Liver (tissue), 3 donors: Measurements from ENCODE around the gene ADM5.
A peak's percentile ranks its signal among the peaks of the same experiment; 100 is the strongest.

Experiments
- GABPA ChIP-seq, 2 donors: IDR thresholded peaks in 1 of 2; conservative IDR thresholded peaks in 1 of 2; 2 replicates each; pipeline ENCODE4 v1.6.1; 2016; ENCODE audit warnings: antibody characterized with exemption in 2 of 2, mild to moderate bottlenecking in 1 of 2, moderate library complexity in 1 of 2
- JUND ChIP-seq, 2 donors: IDR thresholded peaks; 2 replicates each; pipeline ENCODE4 v1.6.1; 2016; ENCODE audit warnings: antibody characterized with exemption in 2 of 2
- RAD21 ChIP-seq, 2 donors: IDR thresholded peaks; 2 replicates each; pipeline ENCODE4 v1.6.1; 2016; ENCODE audit warnings: antibody characterized with exemption in 2 of 2, mild to moderate bottlenecking in 2 of 2
- RXRA ChIP-seq, 2 donors: IDR thresholded peaks; 2 replicates each; pipeline ENCODE4 v1.6.1; 2017 to 2018; ENCODE audit warnings: antibody characterized with exemption in 2 of 2, mild to moderate bottlenecking in 1 of 2
- TAF1 ChIP-seq: conservative IDR thresholded peaks from 2 replicates; pipeline ENCODE4 v1.6.1; 2016; ENCODE audit warnings: antibody characterized with exemption, mild to moderate bottlenecking
- TF ChIP-seq, protein P1 (sequence below): fragments of 150-350 bp; IDR thresholded peaks from 2 replicates; pipeline ENCODE4 v1.5.1; 2017; ENCODE audit warnings: improper control_type of control experiment, low read depth, low read length; ENCODE audit not compliant: missing input control
- TF ChIP-seq, protein P2 (sequence below): IDR thresholded peaks from 2 replicates; pipeline ENCODE4 v1.6.1; 2016; ENCODE audit warnings: antibody characterized with exemption, mild to moderate bottlenecking
- donor health status: healthy.
- donor health status: healthy.

DNA sequence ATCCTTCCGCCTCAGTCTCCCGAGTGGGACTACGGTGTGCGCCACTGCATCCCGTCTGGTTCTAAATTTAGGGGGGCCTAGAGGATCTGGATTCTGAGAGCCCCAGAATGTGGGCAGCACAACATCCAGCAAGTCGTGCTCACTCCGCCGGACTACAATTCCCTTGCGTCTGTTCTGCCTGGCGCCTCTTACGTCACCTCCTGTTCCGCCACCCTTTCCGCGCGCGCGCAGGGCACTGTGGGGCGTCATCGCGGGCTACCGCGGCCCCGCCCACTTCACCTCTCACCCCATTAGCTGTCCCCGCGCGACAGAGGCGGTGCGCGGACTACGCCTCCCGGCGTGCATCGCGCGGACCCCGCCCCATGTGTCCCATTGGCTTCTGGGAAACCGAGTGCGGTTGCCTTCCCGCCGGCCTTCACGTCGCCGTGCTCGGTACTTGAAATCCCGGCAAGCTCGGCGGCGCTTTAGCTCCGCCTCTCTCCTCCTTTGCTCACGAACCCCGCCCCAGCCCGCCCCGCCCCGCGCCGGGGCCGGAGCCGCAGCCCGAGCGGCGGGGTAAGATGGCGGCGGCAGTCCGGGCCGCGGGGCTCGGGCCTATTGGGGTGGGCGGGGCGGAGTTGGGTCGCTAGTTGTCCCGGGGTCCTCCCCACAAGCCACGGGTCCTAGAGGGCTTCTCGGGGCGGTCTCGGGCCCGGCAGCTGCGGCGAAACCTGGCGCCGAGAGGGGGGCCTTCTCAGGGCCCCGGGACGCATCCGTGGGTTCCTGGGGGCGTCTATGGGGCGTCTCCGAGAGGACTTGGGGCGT, 47.5 kb upstream of the ADM5 start, which contains the start of gene SCAF1:
- TF ChIP-seq RXRA (IDR thresholded peaks at IDR 0.05): peak; percentile 77 to 82
- TF ChIP-seq RAD21 (IDR thresholded peaks at IDR 0.05): peak in 1 of 2 donors; percentile 25
- TF ChIP-seq JUND (IDR thresholded peaks at IDR 0.05): peak; percentile 84 to 89
- TF ChIP-seq, protein P1, sequence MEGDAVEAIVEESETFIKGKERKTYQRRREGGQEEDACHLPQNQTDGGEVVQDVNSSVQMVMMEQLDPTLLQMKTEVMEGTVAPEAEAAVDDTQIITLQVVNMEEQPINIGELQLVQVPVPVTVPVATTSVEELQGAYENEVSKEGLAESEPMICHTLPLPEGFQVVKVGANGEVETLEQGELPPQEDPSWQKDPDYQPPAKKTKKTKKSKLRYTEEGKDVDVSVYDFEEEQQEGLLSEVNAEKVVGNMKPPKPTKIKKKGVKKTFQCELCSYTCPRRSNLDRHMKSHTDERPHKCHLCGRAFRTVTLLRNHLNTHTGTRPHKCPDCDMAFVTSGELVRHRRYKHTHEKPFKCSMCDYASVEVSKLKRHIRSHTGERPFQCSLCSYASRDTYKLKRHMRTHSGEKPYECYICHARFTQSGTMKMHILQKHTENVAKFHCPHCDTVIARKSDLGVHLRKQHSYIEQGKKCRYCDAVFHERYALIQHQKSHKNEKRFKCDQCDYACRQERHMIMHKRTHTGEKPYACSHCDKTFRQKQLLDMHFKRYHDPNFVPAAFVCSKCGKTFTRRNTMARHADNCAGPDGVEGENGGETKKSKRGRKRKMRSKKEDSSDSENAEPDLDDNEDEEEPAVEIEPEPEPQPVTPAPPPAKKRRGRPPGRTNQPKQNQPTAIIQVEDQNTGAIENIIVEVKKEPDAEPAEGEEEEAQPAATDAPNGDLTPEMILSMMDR: no peak
- peak; percentile 9 for TF ChIP-seq TAF1
- TF ChIP-seq GABPA (IDR thresholded peaks at IDR 0.05 in 1 of 2, conservative IDR thresholded peaks at IDR 0.05 in 1 of 2): peak; percentile 64 to 90
- TF ChIP-seq, protein P2, sequence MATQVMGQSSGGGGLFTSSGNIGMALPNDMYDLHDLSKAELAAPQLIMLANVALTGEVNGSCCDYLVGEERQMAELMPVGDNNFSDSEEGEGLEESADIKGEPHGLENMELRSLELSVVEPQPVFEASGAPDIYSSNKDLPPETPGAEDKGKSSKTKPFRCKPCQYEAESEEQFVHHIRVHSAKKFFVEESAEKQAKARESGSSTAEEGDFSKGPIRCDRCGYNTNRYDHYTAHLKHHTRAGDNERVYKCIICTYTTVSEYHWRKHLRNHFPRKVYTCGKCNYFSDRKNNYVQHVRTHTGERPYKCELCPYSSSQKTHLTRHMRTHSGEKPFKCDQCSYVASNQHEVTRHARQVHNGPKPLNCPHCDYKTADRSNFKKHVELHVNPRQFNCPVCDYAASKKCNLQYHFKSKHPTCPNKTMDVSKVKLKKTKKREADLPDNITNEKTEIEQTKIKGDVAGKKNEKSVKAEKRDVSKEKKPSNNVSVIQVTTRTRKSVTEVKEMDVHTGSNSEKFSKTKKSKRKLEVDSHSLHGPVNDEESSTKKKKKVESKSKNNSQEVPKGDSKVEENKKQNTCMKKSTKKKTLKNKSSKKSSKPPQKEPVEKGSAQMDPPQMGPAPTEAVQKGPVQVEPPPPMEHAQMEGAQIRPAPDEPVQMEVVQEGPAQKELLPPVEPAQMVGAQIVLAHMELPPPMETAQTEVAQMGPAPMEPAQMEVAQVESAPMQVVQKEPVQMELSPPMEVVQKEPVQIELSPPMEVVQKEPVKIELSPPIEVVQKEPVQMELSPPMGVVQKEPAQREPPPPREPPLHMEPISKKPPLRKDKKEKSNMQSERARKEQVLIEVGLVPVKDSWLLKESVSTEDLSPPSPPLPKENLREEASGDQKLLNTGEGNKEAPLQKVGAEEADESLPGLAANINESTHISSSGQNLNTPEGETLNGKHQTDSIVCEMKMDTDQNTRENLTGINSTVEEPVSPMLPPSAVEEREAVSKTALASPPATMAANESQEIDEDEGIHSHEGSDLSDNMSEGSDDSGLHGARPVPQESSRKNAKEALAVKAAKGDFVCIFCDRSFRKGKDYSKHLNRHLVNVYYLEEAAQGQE: peak; percentile 35
